Measurements from ENCODE around the gene DNAJA3.

GRCh38 chr16:4454623-4455022, 29.0 kb downstream of the DNAJA3 start:
- no peak for TF ChIP-seq BHLHE40 (IDR thresholded peaks at IDR 0.05; ENCODE audit: borderline replicate concordance)
- TF ChIP-seq SUZ12 (IDR thresholded peaks at IDR 0.05), result no peak
- TF ChIP-seq TARDBP (IDR thresholded peaks at IDR 0.05), result no peak
- TF ChIP-seq NFRKB (IDR thresholded peaks at IDR 0.05), result no peak
- no peak for TF ChIP-seq SP1 (IDR thresholded peaks at IDR 0.05)
- TF ChIP-seq FOXM1 (IDR thresholded peaks at IDR 0.05; ENCODE audit: borderline replicate concordance), result no peak
- TF ChIP-seq ARNT (IDR thresholded peaks at IDR 0.05), result no peak
- TF ChIP-seq LEF1 (IDR thresholded peaks at IDR 0.05; ENCODE audit: borderline replicate concordance), result no peak
- no peak for TF ChIP-seq FOXK2 (IDR thresholded peaks at IDR 0.05)
- TF ChIP-seq FOXA1 (IDR thresholded peaks at IDR 0.05), result no peak
- TF ChIP-seq, protein P1, sequence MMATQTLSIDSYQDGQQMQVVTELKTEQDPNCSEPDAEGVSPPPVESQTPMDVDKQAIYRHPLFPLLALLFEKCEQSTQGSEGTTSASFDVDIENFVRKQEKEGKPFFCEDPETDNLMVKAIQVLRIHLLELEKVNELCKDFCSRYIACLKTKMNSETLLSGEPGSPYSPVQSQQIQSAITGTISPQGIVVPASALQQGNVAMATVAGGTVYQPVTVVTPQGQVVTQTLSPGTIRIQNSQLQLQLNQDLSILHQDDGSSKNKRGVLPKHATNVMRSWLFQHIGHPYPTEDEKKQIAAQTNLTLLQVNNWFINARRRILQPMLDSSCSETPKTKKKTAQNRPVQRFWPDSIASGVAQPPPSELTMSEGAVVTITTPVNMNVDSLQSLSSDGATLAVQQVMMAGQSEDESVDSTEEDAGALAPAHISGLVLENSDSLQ (IDR thresholded peaks at IDR 0.05), result no peak
- no peak for TF ChIP-seq L3MBTL2 (conservative IDR thresholded peaks at IDR 0.05)
- TF ChIP-seq ELF4 (IDR thresholded peaks at IDR 0.05), result no peak
